Fibroblast of lung (primary cell): ENCODE data around the gene LYPD6. TPM values are rescaled to one million over a fixed set of nuclear protein-coding genes. Genes with fewer than 3 reads are reported as not detected.

Experiments used
- DNase-seq, 2 donors: peaks; one replicate each; pipeline versions ENCODE4 v3.0.0 to v3.0.0-alpha.2; 2010; ENCODE audit warnings: low read depth in 2 of 2
- H2AFZ ChIP-seq: 2 replicates; pipeline ENCODE4 v1.5.1; 2012; ENCODE audit warnings: low read length, control low read depth, inconsistent platforms
- H3K27ac ChIP-seq: 2 replicates; pipeline ENCODE4 v1.5.1; 2011; ENCODE audit warnings: low read length, control low read depth; ENCODE audit not compliant: insufficient read depth
- H3K27me3 ChIP-seq: 2 replicates; pipeline ENCODE4 v1.5.1; 2011; ENCODE audit warnings: mild to moderate bottlenecking, low read length; ENCODE audit not compliant: control insufficient read depth, insufficient read depth
- H3K36me3 ChIP-seq: 2 replicates; pipeline ENCODE4 v1.5.1; 2011; ENCODE audit warnings: low read length; ENCODE audit not compliant: control insufficient read depth, insufficient read depth
- H3K4me1 ChIP-seq: 2 replicates; pipeline ENCODE4 v1.5.1; 2011; ENCODE audit warnings: low read length; ENCODE audit not compliant: control insufficient read depth, insufficient read depth; ENCODE audit errors: extremely low read depth
- H3K4me2 ChIP-seq: 2 replicates; pipeline ENCODE4 v1.5.1; 2011; ENCODE audit warnings: low read length, control low read depth; ENCODE audit not compliant: insufficient read depth; ENCODE audit errors: extremely low read depth
- H3K4me3 ChIP-seq, 4 experiments: fragments of 200-600 bp in 1 of 4; sonication (generic) in 1 of 4; replicated peaks in 1 of 4; 2 replicates each; pipeline ENCODE4 v1.5.1; 2011 to 2016; ENCODE audit warnings: low read length in 4 of 4, low read depth in 3 of 4, mild to moderate bottlenecking in 3 of 4, control low read depth in 2 of 4, inconsistent platforms in 1 of 4, mixed read lengths in 1 of 4; ENCODE audit not compliant: insufficient read depth in 1 of 4; ENCODE audit errors: control extremely low read depth in 1 of 4
- H3K79me2 ChIP-seq: 2 replicates; pipeline ENCODE4 v1.5.1; 2012; ENCODE audit warnings: mild to moderate bottlenecking, low read length, inconsistent platforms; ENCODE audit not compliant: control insufficient read depth, insufficient read depth
- H3K9ac ChIP-seq: 2 replicates; pipeline ENCODE4 v1.5.1; 2011; ENCODE audit warnings: mild to moderate bottlenecking, low read length, control low read depth; ENCODE audit not compliant: insufficient read depth
- H3K9me3 ChIP-seq: 2 replicates; pipeline ENCODE4 v1.5.1; 2012; ENCODE audit warnings: low read depth, low read length; ENCODE audit not compliant: control insufficient read depth, insufficient read depth
- H4K20me1 ChIP-seq: 2 replicates; pipeline ENCODE4 v1.5.1; 2011; ENCODE audit warnings: low read length; ENCODE audit not compliant: control insufficient read depth, insufficient read depth; ENCODE audit errors: extremely low read depth
- CTCF ChIP-seq, 2 donors: IDR thresholded peaks in 1 of 2; conservative IDR thresholded peaks in 1 of 2; 1 replicate in 1 of 2; 2 replicates in 1 of 2; pipeline ENCODE4 v1.5.1; 2011 to 2012; ENCODE audit warnings: low read length in 2 of 2, control low read depth in 1 of 2, inconsistent platforms in 1 of 2, low read depth in 1 of 2, mild to moderate bottlenecking in 1 of 2
- EZH2 ChIP-seq: IDR thresholded peaks from 2 replicates; pipeline ENCODE4 v1.5.1; 2012; ENCODE audit warnings: low read length, control low read depth, mild to moderate bottlenecking; ENCODE audit errors: missing control alignments
- polyA plus RNA-seq, 2 donors: library from polyadenylated mRNA; depleted of rRNA in 1 of 2; stranded (reverse) in 1 of 2; unstranded in 1 of 2; fragments of >200 nt; gene quantifications; 2 replicates each; pipeline ENCODE4 v1.2.1, GENCODE V29; 2011 to 2012; ENCODE audit warnings: missing spikeins in 1 of 2
- total RNA-seq: library from RNA; depleted of rRNA; stranded (reverse); fragments of >200 nt; gene quantifications from 2 replicates; pipeline ENCODE4 v1.2.1, GENCODE V29; 2014

LYPD6 gene
- total and polyA plus RNA-seq, 2 donors (not counting 1 experiment from before 2014, with no cell fraction given) = 0.17 to 3.7 TPM

GRCh38 chr2:149473068-149473467 lies 142.7 kb downstream of the LYPD6 start:
- Histone ChIP-seq H3K4me3 (no peak overlapping the region), H3K27me3 (no peaks in the 10 kb centered on the region), H3K4me1 (no peaks in the 10 kb centered on the region), H3K27ac (no peak overlapping the region), H2AFZ (no peak overlapping the region), H3K9ac (no peak overlapping the region), H3K36me3 (no peaks in the 10 kb centered on the region), H3K79me2 (no peaks in the 10 kb centered on the region), H4K20me1 (no peaks in the 10 kb centered on the region), H3K9me3 (no peaks in the 10 kb centered on the region), H3K4me2 (no peak overlapping the region)
- no peak for DNase-seq
- no peak for TF ChIP-seq EZH2
- TF ChIP-seq CTCF (conservative IDR thresholded peaks at IDR 0.05 in 1 of 2, IDR thresholded peaks at IDR 0.05 in 1 of 2; ENCODE audit: low read depth in 1 of 2, low read length in 2 of 2) = no peak

- no peaks in the 10 kb centered on the region for H4K20me1 ChIP-seq
- no peak overlapping the region for H3K9ac ChIP-seq
- H3K27ac ChIP-seq = no peak overlapping the region
- H3K4me2 ChIP-seq = no peak overlapping the region
- H2AFZ ChIP-seq = no peak overlapping the region
- no peaks in the 10 kb centered on the region for H3K79me2 ChIP-seq
- no peak for TF ChIP-seq EZH2
- no peak for TF ChIP-seq CTCF (conservative IDR thresholded peaks at IDR 0.05 in 1 of 2, IDR thresholded peaks at IDR 0.05 in 1 of 2; ENCODE audit: low read depth in 1 of 2, low read length in 2 of 2)
- no peaks in the 10 kb centered on the region for H3K27me3 ChIP-seq
- no peaks in the 10 kb centered on the region for H3K9me3 ChIP-seq
- H3K4me1 ChIP-seq = no peaks in the 10 kb centered on the region
- no peak for DNase-seq
- H3K36me3 ChIP-seq = no peaks in the 10 kb centered on the region
- H3K4me3 ChIP-seq = no peak overlapping the region
Observed at GRCh38 chr2:149473521-149473920, 143.1 kb downstream of the LYPD6 start.

- Histone ChIP-seq H3K9ac (no peak overlapping the region), H3K79me2 (no peaks in the 10 kb centered on the region), H3K4me2 (no peak overlapping the region), H2AFZ (no peak overlapping the region), H3K4me1 (no peaks in the 10 kb centered on the region), H3K27ac (no peak overlapping the region), H3K9me3 (no peaks in the 10 kb centered on the region), H3K27me3 (no peaks in the 10 kb centered on the region), H4K20me1 (no peaks in the 10 kb centered on the region), H3K36me3 (no peaks in the 10 kb centered on the region), H3K4me3 (no peak overlapping the region)
- peak in 1 of 2 donors; percentile 57 for DNase-seq
- TF ChIP-seq EZH2 (no peak), CTCF (conservative IDR thresholded peaks at IDR 0.05 in 1 of 2, IDR thresholded peaks at IDR 0.05 in 1 of 2; ENCODE audit: low read depth in 1 of 2, low read length in 2 of 2) (no peak)
Observed at GRCh38 chr2:149483004-149483605, 152.7 kb downstream of the LYPD6 start.
